SK-N-SH (cell line): ENCODE data around the gene TMEM169.
A peak's percentile ranks its signal among the peaks of the same experiment; 100 is the strongest.

Source experiments
- EP300 ChIP-seq, 2 experiments: IDR thresholded peaks; 2 replicates each; pipeline versions ENCODE4 v1.4.0 to v1.6.1; 2012; ENCODE audit warnings: borderline replicate concordance in 1 of 2, low read depth in 1 of 2, low read length in 1 of 2
- GABPA ChIP-seq: IDR thresholded peaks from 2 replicates; pipeline ENCODE4 v1.4.0; 2012; ENCODE audit warnings: low read depth, mild to moderate bottlenecking
- SIN3A ChIP-seq: IDR thresholded peaks from 2 replicates; pipeline ENCODE4 v1.6.1; 2012; ENCODE audit warnings: low read depth, mild to moderate bottlenecking, low read length, moderate library complexity, borderline replicate concordance
- TF ChIP-seq, protein P1 (sequence below): IDR thresholded peaks from 2 replicates; pipeline ENCODE4 v1.6.1; 2012; ENCODE audit warnings: mild to moderate bottlenecking, low read depth, low read length, moderate library complexity

DNA sequence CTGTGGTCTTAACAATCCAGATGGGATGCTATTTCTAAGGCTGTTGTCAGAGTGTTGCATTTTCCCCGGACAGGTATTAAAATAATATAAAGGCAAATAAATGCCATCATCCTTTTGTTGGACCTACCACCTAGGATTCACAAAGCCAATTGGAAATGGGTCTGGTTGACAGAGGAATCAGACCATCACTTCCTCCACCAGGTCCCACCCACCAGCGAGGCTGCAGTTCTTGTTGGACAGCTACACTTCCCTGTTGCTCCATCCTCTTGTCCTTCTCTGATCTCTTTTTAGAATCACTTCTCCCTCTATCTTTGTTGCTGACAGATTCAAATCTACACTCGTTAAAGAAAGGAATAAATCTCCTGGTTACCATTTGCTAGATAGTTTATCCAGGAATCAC lies 1.1 kb downstream of the TMEM169 start:
- TF ChIP-seq, protein P1, sequence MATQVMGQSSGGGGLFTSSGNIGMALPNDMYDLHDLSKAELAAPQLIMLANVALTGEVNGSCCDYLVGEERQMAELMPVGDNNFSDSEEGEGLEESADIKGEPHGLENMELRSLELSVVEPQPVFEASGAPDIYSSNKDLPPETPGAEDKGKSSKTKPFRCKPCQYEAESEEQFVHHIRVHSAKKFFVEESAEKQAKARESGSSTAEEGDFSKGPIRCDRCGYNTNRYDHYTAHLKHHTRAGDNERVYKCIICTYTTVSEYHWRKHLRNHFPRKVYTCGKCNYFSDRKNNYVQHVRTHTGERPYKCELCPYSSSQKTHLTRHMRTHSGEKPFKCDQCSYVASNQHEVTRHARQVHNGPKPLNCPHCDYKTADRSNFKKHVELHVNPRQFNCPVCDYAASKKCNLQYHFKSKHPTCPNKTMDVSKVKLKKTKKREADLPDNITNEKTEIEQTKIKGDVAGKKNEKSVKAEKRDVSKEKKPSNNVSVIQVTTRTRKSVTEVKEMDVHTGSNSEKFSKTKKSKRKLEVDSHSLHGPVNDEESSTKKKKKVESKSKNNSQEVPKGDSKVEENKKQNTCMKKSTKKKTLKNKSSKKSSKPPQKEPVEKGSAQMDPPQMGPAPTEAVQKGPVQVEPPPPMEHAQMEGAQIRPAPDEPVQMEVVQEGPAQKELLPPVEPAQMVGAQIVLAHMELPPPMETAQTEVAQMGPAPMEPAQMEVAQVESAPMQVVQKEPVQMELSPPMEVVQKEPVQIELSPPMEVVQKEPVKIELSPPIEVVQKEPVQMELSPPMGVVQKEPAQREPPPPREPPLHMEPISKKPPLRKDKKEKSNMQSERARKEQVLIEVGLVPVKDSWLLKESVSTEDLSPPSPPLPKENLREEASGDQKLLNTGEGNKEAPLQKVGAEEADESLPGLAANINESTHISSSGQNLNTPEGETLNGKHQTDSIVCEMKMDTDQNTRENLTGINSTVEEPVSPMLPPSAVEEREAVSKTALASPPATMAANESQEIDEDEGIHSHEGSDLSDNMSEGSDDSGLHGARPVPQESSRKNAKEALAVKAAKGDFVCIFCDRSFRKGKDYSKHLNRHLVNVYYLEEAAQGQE, result peak; percentile 78
- no peak for TF ChIP-seq EP300 (IDR thresholded peaks at IDR 0.05; ENCODE audit: borderline replicate concordance in 1 of 2, low read depth in 1 of 2, low read length in 1 of 2)
- no peak for TF ChIP-seq GABPA
- no peak for TF ChIP-seq SIN3A
